ENCODE measurements around the gene ADARB1.

DNA sequence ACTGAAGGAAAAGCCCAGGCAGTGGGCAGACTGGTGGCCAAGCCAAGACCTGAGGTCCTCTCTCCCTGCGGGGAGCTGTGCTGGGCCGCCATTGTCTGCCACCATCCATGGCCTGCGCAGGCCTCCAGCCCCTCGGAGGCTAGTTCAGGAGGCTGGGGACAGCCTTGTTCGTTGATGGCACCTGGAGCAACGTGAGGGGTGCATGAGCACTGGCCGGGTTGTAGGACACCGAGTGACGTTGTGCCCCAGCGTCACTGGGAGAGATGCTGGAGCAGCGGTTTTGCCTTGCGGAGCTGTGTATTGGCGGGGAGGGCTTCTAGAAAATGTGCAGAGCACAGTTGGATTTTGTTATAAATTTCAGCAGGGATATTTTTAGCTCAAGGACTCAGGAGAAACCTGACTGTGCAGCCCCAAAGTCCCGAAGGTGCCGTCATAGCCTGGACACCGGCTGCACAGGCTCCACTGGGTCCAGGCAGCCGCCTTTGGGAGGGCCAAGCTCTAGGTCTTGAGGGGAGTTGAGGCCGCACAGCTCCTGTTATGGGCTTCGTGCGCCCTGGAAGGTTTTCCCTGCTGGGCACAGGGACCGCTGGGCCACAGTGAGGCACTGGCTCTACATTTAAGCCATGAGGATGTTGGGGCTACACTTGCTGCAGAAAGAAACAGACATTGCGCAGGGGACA is 48.2 kb upstream of the ADARB1 start:
- TF ChIP-seq, protein P1, sequence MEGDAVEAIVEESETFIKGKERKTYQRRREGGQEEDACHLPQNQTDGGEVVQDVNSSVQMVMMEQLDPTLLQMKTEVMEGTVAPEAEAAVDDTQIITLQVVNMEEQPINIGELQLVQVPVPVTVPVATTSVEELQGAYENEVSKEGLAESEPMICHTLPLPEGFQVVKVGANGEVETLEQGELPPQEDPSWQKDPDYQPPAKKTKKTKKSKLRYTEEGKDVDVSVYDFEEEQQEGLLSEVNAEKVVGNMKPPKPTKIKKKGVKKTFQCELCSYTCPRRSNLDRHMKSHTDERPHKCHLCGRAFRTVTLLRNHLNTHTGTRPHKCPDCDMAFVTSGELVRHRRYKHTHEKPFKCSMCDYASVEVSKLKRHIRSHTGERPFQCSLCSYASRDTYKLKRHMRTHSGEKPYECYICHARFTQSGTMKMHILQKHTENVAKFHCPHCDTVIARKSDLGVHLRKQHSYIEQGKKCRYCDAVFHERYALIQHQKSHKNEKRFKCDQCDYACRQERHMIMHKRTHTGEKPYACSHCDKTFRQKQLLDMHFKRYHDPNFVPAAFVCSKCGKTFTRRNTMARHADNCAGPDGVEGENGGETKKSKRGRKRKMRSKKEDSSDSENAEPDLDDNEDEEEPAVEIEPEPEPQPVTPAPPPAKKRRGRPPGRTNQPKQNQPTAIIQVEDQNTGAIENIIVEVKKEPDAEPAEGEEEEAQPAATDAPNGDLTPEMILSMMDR (IDR thresholded peaks at IDR 0.05): no peak
- no peak for TF ChIP-seq POLR2A (IDR thresholded peaks at IDR 0.05)
